Activated T-helper 1 cell treated with anti-CD3 and anti-CD28 coated beads, Interleukin-12 subunit alpha, Interleukin-12 subunit beta, Interleukin-2, Interleukin-4 antibody, amounts not matched to agents 30 ng/mL and 10 ng/mL and 1 ng/mL, durations not matched to agents 14 hours and 24 hours and 36 hours (primary cell): ENCODE measurements around the gene TMEM151A. TPM values are rescaled to one million over a fixed set of nuclear protein-coding genes. Genes with fewer than 3 reads are reported as not detected.

Experiments used
- DNase-seq: peaks from one replicate; pipeline ENCODE4 v3.0.0; 2021; ENCODE audit warnings: low spot score
- H3K27ac Mint-ChIP-seq: one replicate; pipeline ENCODE4 v1.8.0; 2021; ENCODE audit warnings: mild to moderate bottlenecking, mixed read lengths
- H3K27me3 Mint-ChIP-seq: one replicate; pipeline ENCODE4 v1.8.0; 2022; ENCODE audit warnings: mild to moderate bottlenecking, moderate library complexity, mixed read lengths; ENCODE audit not compliant: insufficient read depth
- H3K36me3 Mint-ChIP-seq: one replicate; pipeline ENCODE4 v1.8.0; 2021; ENCODE audit warnings: low read depth, mixed read lengths
- H3K4me1 Mint-ChIP-seq: one replicate; pipeline ENCODE4 v1.8.0; 2021; ENCODE audit warnings: low read depth, mixed read lengths
- H3K4me3 Mint-ChIP-seq: one replicate; pipeline ENCODE4 v1.8.0; 2021; ENCODE audit warnings: mild to moderate bottlenecking, moderate library complexity, mixed read lengths
- H3K9me3 Mint-ChIP-seq: one replicate; pipeline ENCODE4 v1.8.0; 2021; ENCODE audit warnings: mixed read lengths
- intact Hi-C: fragments of 100-400 bp; cut with micrococcal nuclease; formaldehyde crosslinking; loops from one replicate; pipeline ENCODE4 v1.15.1; 2024
- total RNA-seq: library from RNA; stranded (reverse); gene quantifications from 2 replicates; pipeline ENCODE4 v1.2.3, GENCODE V29; 2022

TMEM151A gene
- total RNA-seq, 1 donor from 2014 or later, result not detected

DNA sequence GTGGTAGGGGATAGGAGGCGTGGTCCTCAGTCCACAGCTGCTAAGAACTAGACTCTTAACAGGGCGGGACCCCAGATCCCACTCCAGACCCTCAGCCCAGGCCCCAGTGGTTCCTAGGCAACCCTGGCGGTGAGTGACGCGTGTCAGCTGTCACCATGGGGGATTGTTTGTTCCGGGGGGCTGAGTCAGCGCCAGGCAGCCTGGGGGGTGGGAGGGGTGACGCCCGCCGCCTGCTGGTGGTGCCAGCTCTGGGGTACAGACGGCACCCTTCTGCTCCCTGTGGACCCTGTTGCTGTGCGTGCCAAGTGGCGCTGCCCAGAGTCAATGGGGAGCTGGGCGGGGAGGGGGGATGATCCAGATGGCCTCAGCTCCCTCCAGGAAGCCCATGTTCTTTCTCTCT is 11.3 kb upstream of the TMEM151A start:
- H3K4me3 Mint-ChIP-seq, result no peak overlapping the region
- intact Hi-C loops, result no loop called here
- peaks cover 10% of the 10 kb centered on the region for H3K27me3 Mint-ChIP-seq
- peaks cover 12% of the 10 kb centered on the region for H3K36me3 Mint-ChIP-seq
- H3K9me3 Mint-ChIP-seq, result no peaks in the 10 kb centered on the region
- no peak overlapping the region for H3K27ac Mint-ChIP-seq
- peaks cover 18% of the 10 kb centered on the region for H3K4me1 Mint-ChIP-seq
- DNase-seq, result no peak

DNA sequence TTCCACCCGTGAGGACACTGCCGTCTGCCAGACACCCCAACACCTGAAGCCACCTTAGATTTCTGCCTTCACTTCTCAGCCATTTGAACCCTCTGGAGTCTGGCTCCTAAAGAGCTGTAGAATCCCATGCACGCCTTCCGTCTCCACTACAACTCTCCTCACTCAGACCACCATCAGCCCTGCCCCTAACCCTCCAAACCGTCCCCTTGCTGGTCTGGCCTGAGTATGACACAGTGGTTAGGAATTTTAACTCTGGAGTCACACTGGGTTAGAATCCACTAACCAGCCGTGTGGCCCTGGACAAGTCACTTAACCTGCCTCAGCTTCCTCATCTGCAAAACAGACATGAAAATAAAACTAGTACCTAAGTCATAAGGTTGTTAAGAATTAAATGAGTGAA is 10.7 kb upstream of the TMEM151A start:
- Mint-ChIP-seq H3K36me3 (peaks cover 8% of the 10 kb centered on the region), H3K9me3 (no peaks in the 10 kb centered on the region), H3K4me1 (peaks cover 18% of the 10 kb centered on the region), H3K4me3 (no peak overlapping the region), H3K27me3 (peaks cover 10% of the 10 kb centered on the region), H3K27ac (no peak overlapping the region)
- intact Hi-C loops, result no loop called here
- no peak for DNase-seq

DNA sequence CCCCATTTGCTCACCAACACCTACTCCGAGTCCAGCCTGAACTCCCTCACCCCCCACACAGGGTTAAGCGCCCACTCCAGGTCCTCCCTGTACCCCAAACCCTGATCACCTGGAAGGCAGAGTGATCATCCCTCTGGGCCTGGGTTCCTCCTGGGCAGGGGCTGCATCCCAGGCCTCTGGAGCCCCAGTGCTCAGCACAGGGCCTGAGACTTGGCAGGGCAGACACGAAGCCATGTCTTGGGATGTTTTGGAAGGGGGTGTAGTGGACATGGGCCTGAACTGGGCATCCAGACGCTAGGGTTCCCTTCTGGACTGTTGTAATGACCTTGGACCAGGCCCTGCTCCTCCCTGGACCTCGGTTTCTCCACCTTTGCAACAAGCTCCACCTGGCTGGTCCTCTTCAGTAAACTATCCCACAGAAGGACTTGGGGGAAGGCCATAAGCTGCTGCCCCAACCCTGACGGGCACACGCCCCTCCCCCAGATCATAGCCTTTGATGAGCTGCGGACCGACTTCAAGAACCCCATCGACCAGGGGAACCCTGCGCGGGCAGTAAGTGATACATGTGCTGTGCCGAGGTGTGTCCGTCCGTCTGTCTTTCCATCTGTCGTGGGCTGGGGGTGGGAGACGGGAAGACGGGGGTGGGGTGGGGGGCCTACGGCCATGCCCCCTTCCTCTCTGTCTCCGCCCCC is 9.8 kb upstream of the TMEM151A start:
- peaks cover 21% of the 10 kb centered on the region for H3K4me1 Mint-ChIP-seq
- intact Hi-C loops, result loop anchor here (1.0 kb wide), 2 partner anchors 14 to 60 kb away; partner anchors contain the start of gene RAB1B
- H3K4me3 Mint-ChIP-seq, result no peak overlapping the region

GRCh38 chr11:66282468-66283455 is 8.9 kb upstream of the TMEM151A start:
- peaks cover 29% of the 10 kb centered on the region for H3K4me1 Mint-ChIP-seq
- H3K27ac Mint-ChIP-seq, result peak overlapping the region; percentile 40
- H3K36me3 Mint-ChIP-seq, result peaks cover 6% of the 10 kb centered on the region
- H3K9me3 Mint-ChIP-seq, result no peaks in the 10 kb centered on the region
- peak; percentile 98 for DNase-seq
- intact Hi-C loops, result loop anchor here (1.0 kb wide), 2 partner anchors 14 to 60 kb away; partner anchors contain the start of gene RAB1B
- H3K27me3 Mint-ChIP-seq, result peaks cover 10% of the 10 kb centered on the region
- no peak overlapping the region for H3K4me3 Mint-ChIP-seq

More for the DNA sequence above, 9.8 kb upstream of the TMEM151A start:
- H3K27me3 Mint-ChIP-seq, result peaks cover 10% of the 10 kb centered on the region
- H3K27ac Mint-ChIP-seq, result peak overlapping the region; percentile 29
- peaks cover 8% of the 10 kb centered on the region for H3K36me3 Mint-ChIP-seq
- no peak for DNase-seq
- no peaks in the 10 kb centered on the region for H3K9me3 Mint-ChIP-seq

GRCh38 chr11:66283461-66284105 is 8.1 kb upstream of the TMEM151A start:
- intact Hi-C loops, result no loop called here
- no peak for DNase-seq
- peak overlapping the region; percentile 58 for H3K27ac Mint-ChIP-seq

GRCh38 chr11:66284526-66285078 is 7.1 kb upstream of the TMEM151A start:
- Mint-ChIP-seq H3K4me1 (peaks cover 36% of the 10 kb centered on the region), H3K36me3 (peaks cover 9% of the 10 kb centered on the region), H3K4me3 (no peak overlapping the region), H3K27ac (no peak overlapping the region), H3K9me3 (no peaks in the 10 kb centered on the region), H3K27me3 (peaks cover 11% of the 10 kb centered on the region)
- DNase-seq, result no peak
- intact Hi-C loops, result no loop called here

More at GRCh38 chr11:66283461-66284105, 8.1 kb upstream of the TMEM151A start:
- H3K9me3 Mint-ChIP-seq, result no peaks in the 10 kb centered on the region
- H3K4me1 Mint-ChIP-seq, result peaks cover 29% of the 10 kb centered on the region
- no peak overlapping the region for H3K4me3 Mint-ChIP-seq
- H3K27me3 Mint-ChIP-seq, result peaks cover 10% of the 10 kb centered on the region
- H3K36me3 Mint-ChIP-seq, result peaks cover 6% of the 10 kb centered on the region

GRCh38 chr11:66285250-66285947 is 6.3 kb upstream of the TMEM151A start:
- DNase-seq, result no peak
- H3K36me3 Mint-ChIP-seq, result peaks cover 9% of the 10 kb centered on the region
- H3K4me3 Mint-ChIP-seq, result peak overlapping the region; percentile 33
- peaks cover 44% of the 10 kb centered on the region for H3K4me1 Mint-ChIP-seq
- peaks cover 9% of the 10 kb centered on the region for H3K27me3 Mint-ChIP-seq
- intact Hi-C loops, result no loop called here
- H3K27ac Mint-ChIP-seq, result no peak overlapping the region
- H3K9me3 Mint-ChIP-seq, result no peaks in the 10 kb centered on the region

DNA sequence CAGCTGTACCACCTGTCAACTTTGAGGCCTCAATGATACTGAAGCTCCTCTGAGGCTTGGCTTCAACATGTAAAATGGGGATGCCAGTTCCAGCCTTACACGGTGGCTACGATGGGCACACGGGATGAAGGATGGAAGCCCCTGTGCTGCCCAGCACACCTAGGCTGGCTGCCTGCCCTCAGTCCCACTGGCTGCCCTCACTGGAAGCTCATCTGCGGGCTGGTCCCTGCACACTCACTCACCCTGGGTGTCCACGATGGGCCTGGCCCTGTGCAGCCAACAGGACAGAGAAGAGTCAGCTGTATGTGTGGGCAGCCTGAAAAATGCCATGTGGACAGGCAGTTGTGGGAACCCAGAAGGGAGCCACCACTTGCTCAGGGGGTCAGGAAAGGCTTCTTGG is 5.0 kb upstream of the TMEM151A start:
- Mint-ChIP-seq H3K27ac (no peak overlapping the region), H3K4me3 (peak overlapping the region; percentile 95), H3K9me3 (no peaks in the 10 kb centered on the region), H3K4me1 (peaks cover 48% of the 10 kb centered on the region), H3K27me3 (peaks cover 18% of the 10 kb centered on the region), H3K36me3 (peaks cover 9% of the 10 kb centered on the region)
- intact Hi-C loops, result no loop called here
- no peak for DNase-seq

DNA sequence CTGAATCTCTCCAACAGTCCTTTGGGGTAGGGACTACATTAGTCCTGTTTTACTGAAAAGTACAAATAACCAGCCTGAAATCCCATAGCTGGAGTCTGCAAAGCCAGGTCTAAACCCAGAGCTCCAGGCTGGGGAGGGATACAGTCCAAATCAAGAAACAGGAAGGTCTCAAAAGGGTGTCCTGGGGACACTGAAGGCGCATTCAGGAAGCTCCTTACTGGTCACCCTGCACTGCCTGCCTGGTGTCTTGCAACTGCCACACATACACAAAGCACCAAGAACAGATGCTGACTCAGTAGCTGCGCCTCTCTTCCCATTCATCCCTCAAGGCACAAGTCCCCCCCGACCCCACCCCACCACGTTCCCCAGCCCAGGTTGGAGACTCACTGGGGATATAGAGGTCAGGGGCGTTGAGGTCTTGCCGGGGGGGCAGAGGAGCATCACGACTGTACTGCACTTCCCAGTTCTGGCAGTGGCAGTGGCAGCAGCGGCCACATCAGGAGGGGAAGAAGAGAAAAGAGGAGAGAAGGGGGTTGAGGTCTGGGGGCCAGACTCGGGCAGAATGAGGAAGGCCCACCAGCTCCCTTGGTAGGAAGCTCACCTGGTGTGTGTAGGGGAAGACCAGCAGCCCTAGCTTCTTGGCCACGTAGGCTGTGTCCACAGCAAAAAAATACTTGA is 4.3 kb upstream of the TMEM151A start:
- no peak for DNase-seq
- intact Hi-C loops, result no loop called here
- no peaks in the 10 kb centered on the region for H3K9me3 Mint-ChIP-seq
- H3K36me3 Mint-ChIP-seq, result peaks cover 9% of the 10 kb centered on the region
- H3K27me3 Mint-ChIP-seq, result peaks cover 15% of the 10 kb centered on the region
- peak overlapping the region; percentile 95 for H3K4me3 Mint-ChIP-seq
- peak overlapping the region; percentile 68 for H3K27ac Mint-ChIP-seq
- peaks cover 42% of the 10 kb centered on the region for H3K4me1 Mint-ChIP-seq

GRCh38 chr11:66287889-66288670 is 3.6 kb upstream of the TMEM151A start:
- H3K36me3 Mint-ChIP-seq, result peaks cover 9% of the 10 kb centered on the region
- H3K4me3 Mint-ChIP-seq, result peak overlapping the region; percentile 95
- peaks cover 41% of the 10 kb centered on the region for H3K4me1 Mint-ChIP-seq
- peak overlapping the region; percentile 93 for H3K27ac Mint-ChIP-seq
- intact Hi-C loops, result loop anchor here (2.0 kb wide), 1 partner anchor 1065 kb away; the partner anchor contains the start of gene POLD4
- no peaks in the 10 kb centered on the region for H3K9me3 Mint-ChIP-seq
- peaks cover 21% of the 10 kb centered on the region for H3K27me3 Mint-ChIP-seq
- DNase-seq, result no peak
